SH-SY5Y (cell line): ENCODE data around the gene CD58.

Source experiments
- GATA2 ChIP-seq: IDR thresholded peaks from 2 replicates; pipeline ENCODE4 v1.6.1; 2011; ENCODE audit warnings: mild to moderate bottlenecking, low read depth, low read length
- GATA3 ChIP-seq: IDR thresholded peaks from 2 replicates; pipeline ENCODE4 v1.6.1; 2011; ENCODE audit warnings: low read depth, mild to moderate bottlenecking, low read length, moderate library complexity

Gene CD58

DNA sequence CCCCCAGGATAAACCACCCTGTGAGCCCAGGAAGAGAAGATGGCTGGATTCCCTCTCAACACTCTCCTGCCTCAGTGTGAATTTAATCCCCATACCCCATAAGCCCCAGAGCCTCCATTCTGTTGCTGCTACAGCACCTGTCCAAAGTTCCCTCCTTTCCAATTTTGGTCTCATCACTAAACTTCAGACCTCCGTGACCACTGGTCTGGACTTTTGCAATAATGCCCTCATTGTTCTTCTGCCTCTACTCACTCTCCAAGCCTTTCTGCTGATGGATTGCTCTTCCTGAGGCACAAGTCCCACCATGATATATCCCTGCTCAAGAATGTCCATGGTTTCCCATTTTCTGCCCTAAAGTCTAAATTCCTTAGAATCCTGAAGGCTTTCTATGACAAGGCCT lies 83.2 kb downstream of the CD58 start:
- no peak for TF ChIP-seq GATA3

DNA sequence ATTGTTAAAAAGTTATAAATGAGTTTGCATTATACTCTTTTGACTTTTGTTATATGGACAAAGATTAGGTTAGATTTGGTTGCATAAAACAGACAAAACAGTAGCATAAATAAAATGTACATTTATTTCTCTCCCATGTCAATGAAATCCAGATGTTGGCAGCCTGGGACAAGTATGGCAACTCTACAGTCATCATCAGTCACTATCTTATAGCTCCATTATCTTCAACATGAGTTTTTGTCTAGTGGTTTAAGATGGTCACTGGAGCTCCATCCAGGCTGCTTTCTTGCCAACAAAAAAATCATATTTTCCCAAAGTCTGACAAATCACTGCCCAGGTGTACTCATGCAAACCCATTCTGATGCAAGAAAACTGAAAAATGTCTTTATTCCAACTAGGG lies 83.8 kb downstream of the CD58 start:
- no peak for TF ChIP-seq GATA3

DNA sequence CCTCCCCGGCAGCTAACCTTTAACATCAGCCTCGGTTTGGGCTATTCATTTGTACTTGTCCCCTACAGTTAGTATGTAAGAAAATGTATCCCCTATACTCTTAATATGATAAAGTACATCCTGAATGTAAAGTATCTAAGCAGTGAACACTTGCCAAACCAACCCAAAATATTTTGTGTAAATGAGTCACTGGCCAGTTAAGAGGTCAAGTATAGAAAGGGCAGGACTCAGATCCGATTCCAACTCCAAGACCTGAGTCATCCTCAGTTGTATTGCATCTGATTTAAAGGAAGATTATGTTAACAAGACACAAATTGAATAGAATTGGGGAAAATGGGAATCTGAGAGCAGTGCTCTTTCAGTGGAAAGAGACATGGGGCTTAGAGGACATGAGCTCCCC lies 84.4 kb downstream of the CD58 start:
- TF ChIP-seq GATA2 (no peak), GATA3 (no peak)

DNA sequence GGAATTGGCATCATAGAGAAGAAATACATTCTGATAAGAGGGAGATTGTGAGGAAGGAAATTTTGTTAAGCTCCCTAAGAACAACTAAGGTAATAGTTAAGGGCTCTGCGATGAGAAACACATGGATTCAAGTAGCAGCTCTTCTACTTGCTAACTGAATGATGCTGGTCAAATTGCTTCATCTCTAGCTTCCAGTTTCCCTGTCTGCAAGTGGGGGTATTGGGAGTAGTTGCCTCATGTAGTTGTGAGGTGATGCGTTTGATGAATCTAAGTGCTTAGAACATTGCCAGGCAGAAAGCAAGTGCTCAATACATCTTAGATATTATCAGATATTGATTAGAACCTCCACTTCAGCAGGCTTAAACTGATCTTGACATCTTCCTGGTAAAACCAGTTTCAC lies 84.8 kb downstream of the CD58 start:
- TF ChIP-seq GATA2 (no peak), GATA3 (no peak)

DNA sequence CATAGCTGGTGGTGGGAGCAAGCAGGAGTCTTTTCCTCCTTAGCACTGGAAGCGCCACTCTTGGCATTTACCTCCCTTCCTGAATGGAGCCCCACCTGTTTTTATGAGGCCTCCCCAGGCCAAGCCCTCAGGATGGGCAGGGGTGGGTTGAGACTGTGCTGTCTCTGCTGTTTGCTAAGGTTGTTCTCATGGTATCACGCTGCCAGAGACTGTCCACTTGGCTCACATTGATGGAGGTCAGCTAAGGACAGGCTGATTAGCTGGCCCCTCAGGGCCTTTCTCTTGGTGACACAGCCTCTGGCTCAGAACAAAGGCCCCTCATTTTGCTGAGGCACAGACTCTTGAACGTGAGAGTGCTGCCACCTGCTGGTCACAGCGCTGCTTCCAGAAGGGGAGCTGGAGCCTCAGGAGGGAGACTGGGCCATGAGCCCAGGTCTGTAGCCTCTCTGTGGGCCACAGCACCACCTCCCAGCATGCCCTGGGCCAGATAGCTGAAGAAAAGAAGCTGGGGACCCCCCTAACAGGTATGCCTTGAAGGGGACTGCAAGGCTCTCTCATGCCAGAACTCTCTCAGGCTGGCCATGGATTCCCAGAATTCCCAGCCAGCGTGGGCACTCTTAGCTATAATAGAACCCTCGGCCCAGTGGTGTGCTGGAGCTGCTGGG lies 85.6 kb downstream of the CD58 start:
- TF ChIP-seq GATA2 (no peak), GATA3 (no peak)

DNA sequence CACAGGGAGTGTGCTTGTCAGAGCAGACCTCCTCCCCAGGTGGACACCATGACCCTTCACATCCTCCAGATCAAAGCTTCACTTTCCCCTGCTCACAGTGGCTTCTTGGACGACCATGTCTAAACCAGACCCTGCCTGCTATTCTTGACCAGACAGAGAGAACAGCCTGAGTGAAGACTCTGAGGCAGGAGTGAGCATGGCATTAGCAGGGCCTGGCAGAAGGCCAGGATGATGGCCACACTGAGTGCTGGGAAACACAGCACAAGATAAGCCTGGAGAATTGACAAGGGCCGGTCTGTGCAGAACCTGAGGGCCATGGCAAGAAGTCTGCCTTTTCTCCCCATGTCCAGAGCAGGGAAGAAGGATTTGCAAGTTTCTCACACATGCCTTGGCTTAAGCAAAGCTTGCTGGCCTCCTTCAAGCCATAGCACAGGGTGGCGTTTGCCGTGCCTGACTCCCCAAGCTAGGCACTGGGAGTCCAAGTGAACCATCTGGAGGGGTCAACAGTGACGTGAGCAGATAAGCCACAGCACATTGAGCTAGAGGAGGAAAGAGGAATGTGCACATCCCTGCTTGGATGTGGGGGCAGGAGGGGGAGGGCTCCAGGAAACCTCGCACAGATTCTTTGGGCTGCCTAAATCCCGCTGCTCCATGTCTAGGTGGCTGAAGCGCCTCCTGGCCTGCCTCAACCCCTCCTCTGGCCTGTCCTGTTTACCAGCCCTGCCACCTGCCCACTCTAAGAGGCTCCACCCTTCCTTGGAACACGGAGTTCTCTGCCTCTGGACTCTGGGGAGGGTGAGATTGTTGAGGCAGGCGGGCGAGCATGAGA lies 87.1 kb downstream of the CD58 start:
- TF ChIP-seq GATA2 = no peak
- TF ChIP-seq GATA3 = no peak

DNA sequence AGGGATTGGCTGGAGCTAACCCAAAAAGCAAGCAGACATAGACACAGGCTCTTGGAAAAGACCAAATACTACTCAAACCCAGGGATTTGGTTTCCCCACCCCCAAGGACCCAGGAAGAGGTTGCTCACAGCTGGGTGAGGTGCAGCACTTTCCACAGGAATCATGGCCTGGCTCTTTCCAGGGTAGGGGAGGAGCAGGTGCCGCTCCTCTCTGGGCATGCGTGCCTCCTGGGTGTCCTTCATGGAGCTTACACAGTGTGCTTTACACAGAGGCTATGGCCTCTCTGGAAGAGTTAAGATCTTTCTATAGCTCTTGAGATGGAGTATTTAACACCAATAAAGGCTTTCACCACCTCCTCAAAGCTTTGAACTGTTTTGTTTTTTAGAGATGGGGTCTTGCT lies 88.3 kb downstream of the CD58 start:
- no peak for TF ChIP-seq GATA2

DNA sequence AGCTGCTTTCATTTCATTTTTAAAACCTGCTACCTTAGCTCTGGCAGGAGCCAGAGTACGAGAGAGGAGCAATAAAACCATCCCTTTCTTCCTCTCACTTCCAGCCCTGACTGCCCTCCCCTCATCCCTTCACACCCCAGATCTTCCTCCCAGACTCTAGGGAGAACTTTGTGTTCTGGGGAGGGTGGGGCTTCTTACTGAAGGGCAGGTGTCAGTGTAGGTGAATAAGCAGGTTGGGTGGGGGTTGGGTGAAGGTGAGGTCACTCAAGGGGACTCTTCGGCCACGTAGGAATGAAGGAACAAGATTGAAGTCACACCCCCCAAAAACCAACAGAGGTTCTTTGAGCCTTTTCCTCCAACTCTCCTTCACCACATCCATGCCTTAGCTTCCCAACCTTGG lies 88.9 kb downstream of the CD58 start:
- TF ChIP-seq GATA2 (no peak), GATA3 (no peak)

DNA sequence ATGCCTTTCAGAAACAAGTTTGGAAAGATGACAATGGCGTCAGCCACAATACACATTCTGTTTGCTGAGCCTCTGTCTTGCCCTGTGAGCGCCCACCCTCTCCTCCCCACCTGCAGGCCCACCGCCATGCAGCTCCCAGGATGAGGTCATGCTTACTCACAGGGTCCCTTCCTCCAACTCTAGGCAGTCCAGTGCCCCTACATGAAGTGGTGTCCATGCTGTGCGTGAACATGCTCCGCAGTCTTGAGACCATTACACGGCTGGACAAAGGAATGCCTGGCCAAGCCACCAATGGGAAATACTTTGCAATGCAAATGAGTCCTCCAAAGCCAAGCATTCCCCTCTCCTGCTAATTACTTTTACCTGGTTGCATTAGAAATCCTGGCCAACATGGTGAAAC lies 92.2 kb downstream of the CD58 start:
- TF ChIP-seq GATA2 (no peak), GATA3 (no peak)

DNA sequence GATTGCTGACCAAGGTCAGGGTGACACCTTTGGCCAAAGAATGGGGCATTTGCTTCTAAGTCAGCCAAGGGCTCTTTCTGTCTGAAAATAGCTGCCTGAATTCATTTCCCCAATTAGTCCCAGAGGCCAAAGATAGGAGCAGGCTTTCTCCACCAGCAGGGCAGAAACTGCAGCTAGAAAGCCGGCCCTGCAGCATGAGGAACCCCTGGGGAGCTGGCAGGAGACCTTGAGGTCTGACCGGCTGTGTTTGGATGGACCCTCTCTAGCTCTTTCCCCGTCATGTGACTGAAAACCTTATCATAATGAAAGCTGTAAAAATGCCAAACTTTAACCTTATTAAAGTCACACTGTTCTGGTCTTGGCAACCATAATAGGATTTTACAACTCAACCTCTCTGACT lies 93.4 kb downstream of the CD58 start:
- TF ChIP-seq GATA3 = no peak
- TF ChIP-seq GATA2 = no peak

DNA sequence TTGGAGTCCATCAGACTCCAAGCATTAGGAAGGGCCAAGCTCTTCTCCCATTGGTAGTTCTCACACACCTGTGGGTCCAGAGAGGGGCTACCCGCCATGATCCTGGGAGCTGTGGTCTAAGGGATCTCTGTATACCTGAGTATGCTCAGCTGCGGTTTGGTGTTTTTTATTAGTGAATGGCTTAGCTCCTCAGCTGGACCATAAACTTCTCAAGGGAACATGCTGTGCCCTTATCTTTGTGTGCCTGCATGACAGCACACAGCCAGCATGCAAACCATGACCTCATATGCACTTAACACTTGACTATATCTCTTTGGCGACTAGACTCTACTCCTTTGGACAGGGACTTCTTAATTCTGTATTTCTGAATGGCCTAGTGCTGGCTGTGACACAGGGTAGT lies 94.5 kb downstream of the CD58 start:
- TF ChIP-seq GATA2 = no peak
- TF ChIP-seq GATA3 = no peak

DNA sequence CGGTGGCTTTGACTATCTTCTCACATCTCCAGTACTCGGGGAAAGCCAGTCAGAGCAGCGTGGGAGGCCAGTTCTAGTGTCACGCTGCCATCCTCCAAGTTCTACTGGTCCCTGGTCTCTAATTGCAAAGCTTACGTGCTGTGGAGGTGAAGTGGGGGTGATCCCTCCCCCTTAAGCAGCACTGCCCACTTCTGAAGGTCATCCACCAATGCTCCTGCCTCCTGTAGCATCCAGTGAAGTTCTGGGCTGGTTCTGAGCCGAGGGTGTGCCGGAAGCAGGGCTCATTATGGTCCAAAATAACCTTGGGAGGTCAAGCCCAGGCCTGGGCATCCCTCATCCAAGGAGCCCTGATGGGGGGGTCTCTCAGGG lies 95.0 kb downstream of the CD58 start:
- TF ChIP-seq GATA3 (no peak), GATA2 (no peak)

DNA sequence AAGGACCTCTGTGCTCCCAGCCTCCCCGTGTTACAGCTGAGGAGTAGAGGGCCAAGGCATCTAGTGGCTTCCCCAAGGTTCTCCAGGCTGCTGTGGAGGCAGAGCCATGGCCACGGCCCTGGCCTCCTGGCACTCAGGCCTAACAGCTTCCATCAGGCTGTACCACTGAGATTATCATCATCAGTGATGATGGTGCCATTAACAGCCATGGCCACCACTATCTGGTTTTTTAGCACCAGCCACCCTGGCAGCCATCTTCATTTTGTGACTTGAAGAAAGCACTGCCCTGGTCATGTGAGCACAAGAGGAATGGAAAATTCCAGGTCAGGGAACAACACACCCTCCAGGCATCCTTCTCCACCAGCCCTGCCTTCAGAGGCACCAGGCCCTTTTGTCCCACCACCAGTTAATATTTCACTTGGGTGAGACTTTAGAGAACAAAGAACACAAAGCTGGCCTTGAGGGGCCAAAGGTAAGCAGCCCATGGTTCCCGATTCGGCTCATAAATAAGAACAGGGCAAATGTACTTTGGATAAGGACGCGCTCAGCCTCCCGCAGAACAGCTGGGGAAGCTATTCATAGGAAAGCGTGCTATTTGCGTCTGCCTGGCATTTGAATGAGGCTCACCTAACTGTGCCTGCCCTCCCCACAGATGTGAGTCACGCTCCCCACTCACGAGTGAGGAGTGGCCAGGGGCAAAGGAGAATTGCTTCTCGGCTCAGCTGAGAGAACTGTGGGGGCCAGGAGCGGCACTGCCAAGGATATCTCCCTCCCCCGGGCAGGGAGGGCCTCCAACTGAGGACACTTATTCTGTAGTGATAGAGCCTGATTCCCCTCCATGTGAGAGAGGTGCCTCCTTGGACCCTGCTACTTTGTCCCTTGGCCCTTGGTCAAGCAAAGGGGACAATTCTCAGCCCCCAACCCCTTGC lies 95.6 kb downstream of the CD58 start:
- no peak for TF ChIP-seq GATA2

DNA sequence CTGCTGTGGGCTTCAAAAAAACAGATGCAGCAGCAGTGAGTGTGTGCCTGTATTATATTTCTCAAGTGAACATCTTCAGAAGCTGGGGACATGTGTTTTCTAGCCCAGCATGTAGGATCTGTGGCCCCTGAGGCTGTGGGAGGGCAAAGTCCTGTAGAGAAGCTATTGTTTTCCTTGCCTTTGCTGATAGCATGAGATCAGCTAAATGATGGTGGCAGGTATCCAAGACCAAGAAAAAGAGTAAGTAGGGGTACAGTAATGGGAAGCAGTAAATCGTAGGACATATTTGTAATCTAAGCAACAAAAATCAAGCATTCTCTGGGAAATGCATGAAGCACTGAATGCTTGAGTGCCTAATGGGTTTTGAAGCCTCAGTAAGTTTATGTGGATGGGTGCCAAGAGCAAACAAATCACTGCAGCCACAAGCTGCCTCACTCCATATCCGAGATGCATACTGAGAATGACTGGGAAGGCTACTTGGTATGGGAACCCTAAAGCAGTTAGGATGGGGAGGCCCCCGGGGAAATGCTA lies 98.3 kb downstream of the CD58 start:
- no peak for TF ChIP-seq GATA3
- TF ChIP-seq GATA2 = peak; percentile 38; the same call in 1 of the 2 replicates
